Ammon's horn (tissue), 1 donor: ENCODE data around the gene FPR1.

Experiments
- DNase-seq: peaks from one replicate; pipeline ENCODE4 v3.0.0-alpha.2; 2016; ENCODE audit warnings: low spot score

FPR1 gene

GRCh38 chr19:51751655-51752054 lies at the start of gene FPR1:
FPR1 (minus strand) TSS chr19:51751878; CDS start chr19:51746994, 4,884 bp downstream.
- DNase-seq = peak; percentile 63

GRCh38 chr19:51800473-51801244 lies 49.0 kb upstream of the FPR1 start:
- no peak for DNase-seq

- no peak for DNase-seq
These were observed 48.2 kb upstream of the FPR1 start for GRCh38 chr19:51799774-51800472.

- DNase-seq = peak; percentile 92
These were observed 47.5 kb upstream of the FPR1 start for GRCh38 chr19:51799034-51799773.

GRCh38 chr19:51798062-51798461 lies 46.4 kb upstream of the FPR1 start:
- DNase-seq = no peak

GRCh38 chr19:51797480-51797879 lies 45.8 kb upstream of the FPR1 start:
- DNase-seq = no peak

GRCh38 chr19:51796195-51796679 lies 44.6 kb upstream of the FPR1 start:
- DNase-seq = no peak

GRCh38 chr19:51794885-51795490 lies 43.3 kb upstream of the FPR1 start, which contains the start of gene FPR3:
FPR3 (plus strand) TSS chr19:51795157; CDS start chr19:51823749, 28,592 bp downstream.
- DNase-seq = no peak

GRCh38 chr19:51793994-51794393 lies 42.3 kb upstream of the FPR1 start:
- no peak for DNase-seq

GRCh38 chr19:51792932-51793331 lies 41.3 kb upstream of the FPR1 start:
- no peak for DNase-seq

GRCh38 chr19:51789061-51789795 lies 37.5 kb upstream of the FPR1 start:
- no peak for DNase-seq

- no peak for DNase-seq
These were observed 36.4 kb upstream of the FPR1 start for GRCh38 chr19:51788029-51788428.

GRCh38 chr19:51786646-51787494 lies 35.2 kb upstream of the FPR1 start:
- DNase-seq = peak; percentile 41

- peak; percentile 58 for DNase-seq
These were observed 33.4 kb upstream of the FPR1 start for GRCh38 chr19:51784922-51785690.

- no peak for DNase-seq
These were observed 32.6 kb upstream of the FPR1 start for GRCh38 chr19:51784109-51784785.

- no peak for DNase-seq
These were observed 31.7 kb upstream of the FPR1 start for GRCh38 chr19:51783372-51783771.

- DNase-seq = no peak
These were observed 30.3 kb upstream of the FPR1 start for GRCh38 chr19:51781999-51782398.

- no peak for DNase-seq
These were observed 28.6 kb upstream of the FPR1 start for GRCh38 chr19:51780270-51780669.

GRCh38 chr19:51779703-51780102 lies 28.0 kb upstream of the FPR1 start:
- no peak for DNase-seq
